ENCODE results near the gene UBE2E2. TPM values are rescaled to one million over a fixed set of nuclear protein-coding genes. Genes with fewer than 3 reads are reported as not detected.
A peak's percentile ranks its signal among the peaks of the same experiment; 100 is the strongest.

UBE2E2 gene
- total RNA-seq, 2 donors from 2014 or later, result 5.0 to 7.6 TPM

GRCh38 chr3:23203708-23204330 lies 692 bp downstream of the UBE2E2 start:
- no peak for DNase-seq
- peak overlapping the region; percentile 14 for H3K27ac Mint-ChIP-seq
- H3K4me3 Mint-ChIP-seq, result peak overlapping the region; percentile 88
- peaks cover 15% of the 10 kb centered on the region for H3K4me1 Mint-ChIP-seq
- ATAC-seq, result no peak
- no peaks in the 10 kb centered on the region for H3K9me3 ChIP-seq (ENCODE audit: control insufficient read depth, low read length, poor library complexity, severe bottlenecking)
- peaks cover 24% of the 10 kb centered on the region for H3K27me3 Mint-ChIP-seq
- H3K36me3 Mint-ChIP-seq (ENCODE audit: low read depth), result peaks cover 5% of the 10 kb centered on the region

GRCh38 chr3:23206366-23206765 lies 3.2 kb downstream of the UBE2E2 start:
- no peaks in the 10 kb centered on the region for H3K9me3 ChIP-seq (ENCODE audit: control insufficient read depth, low read length, poor library complexity, severe bottlenecking)
- no peak overlapping the region for H3K4me3 Mint-ChIP-seq
- H3K27ac Mint-ChIP-seq, result no peak overlapping the region
- DNase-seq (no peak), ATAC-seq (no peak)
- H3K27me3 Mint-ChIP-seq, result peaks cover 24% of the 10 kb centered on the region
- H3K4me1 Mint-ChIP-seq, result peaks cover 15% of the 10 kb centered on the region
- peaks cover 5% of the 10 kb centered on the region for H3K36me3 Mint-ChIP-seq (ENCODE audit: low read depth)

- H3K27me3 Mint-ChIP-seq, result peaks cover 17% of the 10 kb centered on the region
- DNase-seq (no peak), ATAC-seq (no peak)
- no peaks in the 10 kb centered on the region for H3K9me3 ChIP-seq (ENCODE audit: control insufficient read depth, low read length, poor library complexity, severe bottlenecking)
- peaks cover 6% of the 10 kb centered on the region for H3K4me1 Mint-ChIP-seq
- H3K27ac Mint-ChIP-seq, result no peak overlapping the region
- no peaks in the 10 kb centered on the region for H3K36me3 Mint-ChIP-seq (ENCODE audit: low read depth)
- no peak overlapping the region for H3K4me3 Mint-ChIP-seq
Measured at GRCh38 chr3:23209103-23209502, 6.0 kb downstream of the UBE2E2 start.

- H3K9me3 ChIP-seq (ENCODE audit: control insufficient read depth, low read length, poor library complexity, severe bottlenecking), result no peaks in the 10 kb centered on the region
- H3K4me3 Mint-ChIP-seq, result no peak overlapping the region
- H3K27me3 Mint-ChIP-seq, result peaks cover 12% of the 10 kb centered on the region
- no peak for ATAC-seq
- H3K27ac Mint-ChIP-seq, result no peak overlapping the region
- peaks cover 4% of the 10 kb centered on the region for H3K4me1 Mint-ChIP-seq
- DNase-seq, result no peak
- H3K36me3 Mint-ChIP-seq (ENCODE audit: low read depth), result no peaks in the 10 kb centered on the region
Measured at GRCh38 chr3:23209747-23210487, 6.8 kb downstream of the UBE2E2 start.

- no peak for ATAC-seq
Measured at GRCh38 chr3:23213813-23214212, 10.7 kb downstream of the UBE2E2 start.

GRCh38 chr3:23217872-23218554 lies 14.9 kb downstream of the UBE2E2 start:
- H3K27me3 Mint-ChIP-seq, result no peaks in the 10 kb centered on the region
- H3K4me3 Mint-ChIP-seq, result no peak overlapping the region
- no peaks in the 10 kb centered on the region for H3K36me3 Mint-ChIP-seq (ENCODE audit: low read depth)
- no peak for DNase-seq
- H3K27ac Mint-ChIP-seq, result no peak overlapping the region
- H3K9me3 ChIP-seq (ENCODE audit: control insufficient read depth, low read length, poor library complexity, severe bottlenecking), result no peaks in the 10 kb centered on the region
- H3K4me1 Mint-ChIP-seq, result no peaks in the 10 kb centered on the region
- ATAC-seq, result no peak

More at GRCh38 chr3:23213813-23214212, 10.7 kb downstream of the UBE2E2 start:
- H3K27me3 Mint-ChIP-seq, result no peaks in the 10 kb centered on the region
- H3K27ac Mint-ChIP-seq, result no peak overlapping the region
- DNase-seq, result no peak
- H3K9me3 ChIP-seq (ENCODE audit: control insufficient read depth, low read length, poor library complexity, severe bottlenecking), result no peaks in the 10 kb centered on the region
- H3K4me1 Mint-ChIP-seq, result no peaks in the 10 kb centered on the region
- H3K36me3 Mint-ChIP-seq (ENCODE audit: low read depth), result no peaks in the 10 kb centered on the region
- H3K4me3 Mint-ChIP-seq, result no peak overlapping the region

- ATAC-seq, result no peak
- Mint-ChIP-seq H3K4me1 (no peaks in the 10 kb centered on the region), H3K27ac (no peak overlapping the region), H3K4me3 (no peak overlapping the region), H3K27me3 (no peaks in the 10 kb centered on the region), H3K36me3 (ENCODE audit: low read depth) (no peaks in the 10 kb centered on the region)
- H3K9me3 ChIP-seq (ENCODE audit: control insufficient read depth, low read length, poor library complexity, severe bottlenecking), result no peaks in the 10 kb centered on the region
- DNase-seq, result no peak
Measured at GRCh38 chr3:23219117-23219516, 16.0 kb downstream of the UBE2E2 start.

GRCh38 chr3:23219552-23219951 lies 16.4 kb downstream of the UBE2E2 start:
- Mint-ChIP-seq H3K27ac (no peak overlapping the region), H3K36me3 (ENCODE audit: low read depth) (no peaks in the 10 kb centered on the region), H3K4me1 (no peaks in the 10 kb centered on the region), H3K4me3 (no peak overlapping the region), H3K27me3 (no peaks in the 10 kb centered on the region)
- H3K9me3 ChIP-seq (ENCODE audit: control insufficient read depth, low read length, poor library complexity, severe bottlenecking), result no peaks in the 10 kb centered on the region
- DNase-seq (no peak), ATAC-seq (no peak)

GRCh38 chr3:23221136-23221535 lies 18.0 kb downstream of the UBE2E2 start:
- Mint-ChIP-seq H3K4me1 (no peaks in the 10 kb centered on the region), H3K36me3 (ENCODE audit: low read depth) (no peaks in the 10 kb centered on the region), H3K27me3 (no peaks in the 10 kb centered on the region), H3K4me3 (no peak overlapping the region), H3K27ac (no peak overlapping the region)
- peaks cover 4% of the 10 kb centered on the region for H3K9me3 ChIP-seq (ENCODE audit: control insufficient read depth, low read length, poor library complexity, severe bottlenecking)
- DNase-seq (no peak), ATAC-seq (no peak)

GRCh38 chr3:23232016-23232415 lies 28.9 kb downstream of the UBE2E2 start:
- H3K4me1 Mint-ChIP-seq, result no peaks in the 10 kb centered on the region
- H3K9me3 ChIP-seq (ENCODE audit: control insufficient read depth, low read length, poor library complexity, severe bottlenecking), result no peaks in the 10 kb centered on the region
- H3K27ac Mint-ChIP-seq, result no peak overlapping the region
- H3K27me3 Mint-ChIP-seq, result no peaks in the 10 kb centered on the region
- ATAC-seq (no peak), DNase-seq (no peak)
- H3K36me3 Mint-ChIP-seq (ENCODE audit: low read depth), result no peaks in the 10 kb centered on the region
- H3K4me3 Mint-ChIP-seq, result no peak overlapping the region

- Mint-ChIP-seq H3K27me3 (no peaks in the 10 kb centered on the region), H3K27ac (no peak overlapping the region)
- no peak for ATAC-seq
Measured at GRCh38 chr3:23232854-23233253, 29.7 kb downstream of the UBE2E2 start.

GRCh38 chr3:23235264-23235663 lies 32.1 kb downstream of the UBE2E2 start:
- Mint-ChIP-seq H3K4me1 (no peaks in the 10 kb centered on the region), H3K27ac (no peak overlapping the region), H3K4me3 (no peak overlapping the region), H3K27me3 (no peaks in the 10 kb centered on the region), H3K36me3 (ENCODE audit: low read depth) (no peaks in the 10 kb centered on the region)
- ATAC-seq, result no peak
- no peaks in the 10 kb centered on the region for H3K9me3 ChIP-seq (ENCODE audit: control insufficient read depth, low read length, poor library complexity, severe bottlenecking)
- DNase-seq, result no peak

More at GRCh38 chr3:23232854-23233253, 29.7 kb downstream of the UBE2E2 start:
- no peak for DNase-seq
- no peaks in the 10 kb centered on the region for H3K4me1 Mint-ChIP-seq
- no peaks in the 10 kb centered on the region for H3K36me3 Mint-ChIP-seq (ENCODE audit: low read depth)
- H3K4me3 Mint-ChIP-seq, result no peak overlapping the region
- H3K9me3 ChIP-seq (ENCODE audit: control insufficient read depth, low read length, poor library complexity, severe bottlenecking), result no peaks in the 10 kb centered on the region

- no peak overlapping the region for H3K27ac Mint-ChIP-seq
- H3K4me1 Mint-ChIP-seq, result no peaks in the 10 kb centered on the region
- no peaks in the 10 kb centered on the region for H3K27me3 Mint-ChIP-seq
- DNase-seq (no peak), ATAC-seq (no peak)
- no peak overlapping the region for H3K4me3 Mint-ChIP-seq
- no peaks in the 10 kb centered on the region for H3K36me3 Mint-ChIP-seq (ENCODE audit: low read depth)
- no peaks in the 10 kb centered on the region for H3K9me3 ChIP-seq (ENCODE audit: control insufficient read depth, low read length, poor library complexity, severe bottlenecking)
Measured at GRCh38 chr3:23236890-23237289, 33.8 kb downstream of the UBE2E2 start.
